Measurements from ENCODE around the gene RARS2.
"Not testable (repeated sequence)": the region's sequence is repeated elsewhere in the genome, so short reads cannot be mapped to it uniquely, and the experiment has no call there.

Gene RARS2

GRCh38 chr6:87498048-87498447, 91.7 kb downstream of the RARS2 start:
- DNase-seq, result no peak

GRCh38 chr6:87494761-87495422, 94.9 kb downstream of the RARS2 start:
- no peak for DNase-seq

- not testable (repeated sequence) for DNase-seq
These were observed 100.5 kb downstream of the RARS2 start for GRCh38 chr6:87489326-87489725.

- DNase-seq, result no peak
These were observed 102.2 kb downstream of the RARS2 start for GRCh38 chr6:87487555-87487954.

- DNase-seq, result no peak
These were observed 105.3 kb downstream of the RARS2 start for GRCh38 chr6:87484491-87484890.

GRCh38 chr6:87483929-87484328, 105.9 kb downstream of the RARS2 start:
- DNase-seq, result no peak

GRCh38 chr6:87482366-87482765, 107.4 kb downstream of the RARS2 start:
- DNase-seq, result no peak

GRCh38 chr6:87481931-87482330, 107.9 kb downstream of the RARS2 start:
- no peak for DNase-seq

- DNase-seq, result no peak
These were observed 116.3 kb downstream of the RARS2 start for GRCh38 chr6:87473419-87473903.

- peak; percentile 85 for DNase-seq
These were observed 117.0 kb downstream of the RARS2 start, which contains the start of gene SLC35A1 for GRCh38 chr6:87472525-87473418. Gene SLC35A1, plus strand, starts transcription at chr6:87472974. Its CDS starts 30 bp downstream, at chr6:87473004.

GRCh38 chr6:87465051-87465450, 124.7 kb downstream of the RARS2 start:
- no peak for DNase-seq
